Adrenal gland (tissue), 5 donors: ENCODE measurements around the gene CAMSAP2.

ENCODE experiments used
- POLR2A ChIP-seq, 2 donors: fragments of 450-650 bp; IDR thresholded peaks; one replicate each; pipeline ENCODE4 v1.6.1; 2017; ENCODE audit warnings: antibody characterized with exemption in 2 of 2, mild to moderate bottlenecking in 2 of 2, moderate library complexity in 1 of 2
- TF ChIP-seq, protein P1 (sequence below), 6 experiments: fragments of 450-650 bp in 4 of 6; fragments of 200-600 bp in 2 of 6; sonication (generic) in 1 of 6; IDR thresholded peaks; 1 replicate in 5 of 6; 2 replicates in 1 of 6; pipeline versions ENCODE4 v1.5.1 to v1.8.0; 2016 to 2021; ENCODE audit warnings: antibody characterized with exemption in 6 of 6, mild to moderate bottlenecking in 2 of 6, moderate library complexity in 1 of 6
- donor health status: DM: no; HTN: no; CAD: no.

DNA sequence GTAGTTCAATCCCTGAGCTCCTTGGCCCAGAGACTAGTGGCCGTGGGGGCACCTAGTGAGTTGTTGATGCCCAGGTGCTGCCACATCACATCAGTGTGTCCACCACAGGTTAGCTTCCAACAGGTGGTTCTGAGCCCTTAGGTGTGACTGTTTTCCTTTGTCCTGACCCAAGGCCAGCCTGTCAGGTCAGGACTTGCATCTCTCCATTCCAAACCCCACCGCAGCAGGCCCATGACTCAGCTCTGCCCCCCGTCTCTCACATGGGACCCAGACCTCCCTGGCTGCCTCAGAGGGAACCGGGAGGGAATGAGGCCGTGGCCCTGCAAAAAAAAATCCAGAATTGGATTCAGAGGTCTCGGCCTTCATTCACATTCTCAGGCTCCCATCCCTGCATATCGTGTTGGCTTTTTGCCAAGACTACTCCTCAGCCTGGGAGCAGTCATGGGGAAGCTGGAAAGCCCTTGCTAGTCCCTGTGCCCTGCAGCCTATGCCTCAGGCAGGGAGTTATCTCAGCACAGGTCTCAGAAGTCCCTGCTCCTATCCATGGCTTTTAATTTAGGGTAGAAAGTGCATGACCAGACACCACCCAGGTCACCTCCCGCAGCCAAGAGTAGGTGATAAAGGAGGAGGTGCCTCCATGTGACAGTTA lies 163.2 kb downstream of the CAMSAP2 start:
- TF ChIP-seq, protein P1, sequence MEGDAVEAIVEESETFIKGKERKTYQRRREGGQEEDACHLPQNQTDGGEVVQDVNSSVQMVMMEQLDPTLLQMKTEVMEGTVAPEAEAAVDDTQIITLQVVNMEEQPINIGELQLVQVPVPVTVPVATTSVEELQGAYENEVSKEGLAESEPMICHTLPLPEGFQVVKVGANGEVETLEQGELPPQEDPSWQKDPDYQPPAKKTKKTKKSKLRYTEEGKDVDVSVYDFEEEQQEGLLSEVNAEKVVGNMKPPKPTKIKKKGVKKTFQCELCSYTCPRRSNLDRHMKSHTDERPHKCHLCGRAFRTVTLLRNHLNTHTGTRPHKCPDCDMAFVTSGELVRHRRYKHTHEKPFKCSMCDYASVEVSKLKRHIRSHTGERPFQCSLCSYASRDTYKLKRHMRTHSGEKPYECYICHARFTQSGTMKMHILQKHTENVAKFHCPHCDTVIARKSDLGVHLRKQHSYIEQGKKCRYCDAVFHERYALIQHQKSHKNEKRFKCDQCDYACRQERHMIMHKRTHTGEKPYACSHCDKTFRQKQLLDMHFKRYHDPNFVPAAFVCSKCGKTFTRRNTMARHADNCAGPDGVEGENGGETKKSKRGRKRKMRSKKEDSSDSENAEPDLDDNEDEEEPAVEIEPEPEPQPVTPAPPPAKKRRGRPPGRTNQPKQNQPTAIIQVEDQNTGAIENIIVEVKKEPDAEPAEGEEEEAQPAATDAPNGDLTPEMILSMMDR (IDR thresholded peaks at IDR 0.05): no peak
- no peak for TF ChIP-seq POLR2A (IDR thresholded peaks at IDR 0.05)
